Activated naive CD4-positive, alpha-beta T cell treated with anti-CD3 and anti-CD28 coated beads, Interleukin-2, amount 10 ng/mL, durations not matched to agents 5 hours and 36 hours (primary cell): Measurements from ENCODE around the gene PANK2. TPM values are rescaled to one million over a fixed set of nuclear protein-coding genes. Genes with fewer than 3 reads are reported as not detected.

Experiments used
- microRNA-seq: library from miRNA; unstranded; fragments of <30 nt; microRNA quantifications from one replicate; pipeline ENCODE4 v1.2.0, GENCODE V29; 2022; ENCODE audit warnings: borderline microRNAs expressed, borderline replicate concordance
- total RNA-seq, 2 experiments: library from RNA; stranded (reverse); gene quantifications; one replicate each; pipeline ENCODE4 v1.2.3, GENCODE V29; 2021

Gene PANK2
- 10 to 100 TPM; 55.5 to 56.1 TPM for total RNA-seq

GRCh38 chr20:3888622-3889488 lies at the start of gene PANK2:
Gene PANK2 (plus strand): TSS chr20:3889387.

GRCh38 chr20:3846740-3847428 lies 42.3 kb upstream of the PANK2 start, which contains the start of gene MAVS:
Gene MAVS (plus strand): TSS chr20:3846834. CDS start chr20:3854625, 7,791 bp downstream.

Small RNAs within 50 kb of the gene (microRNA-seq; reads per million reads assigned to microRNA genes)
- gene MIR103A2 (not detected), gene MIR103B2 (not detected)

Other genes with a start within 250 kb of the PANK2 start
- gene GFRA4, start 226.0 kb upstream of the PANK2 start, total RNA-seq: not detected
- gene ADAM33, start 207.4 kb upstream of the PANK2 start, total RNA-seq: not detected
- not detected for gene SIGLEC1, start 176.8 kb upstream of the PANK2 start, total RNA-seq
- gene HSPA12B, start 156.7 kb upstream of the PANK2 start, total RNA-seq: not detected
- gene ADISSP, start 121.6 kb upstream of the PANK2 start, total RNA-seq: 10 to 100 TPM; 22.3 to 24.4 TPM
- gene SPEF1, start 107.9 kb upstream of the PANK2 start, total RNA-seq: not detected
- gene CENPB, start 102.6 kb upstream of the PANK2 start, total RNA-seq: 10 to 100 TPM; 60.9 to 62.3 TPM
- 100 to 1,000 TPM; 332 to 345 TPM for gene CDC25B, start 93.1 kb upstream of the PANK2 start, total RNA-seq
- 10 to 100 TPM; 13.0 to 13.5 TPM for gene AP5S1, start 68.8 kb upstream of the PANK2 start, total RNA-seq
- 10 to 100 TPM; 35.4 to 36.5 TPM for gene MAVS, start 42.6 kb upstream of the PANK2 start, total RNA-seq
- 10 to 100 TPM; 12.5 to 13.2 TPM for gene RNF24, start 126.2 kb downstream of the PANK2 start, total RNA-seq